ENCODE results near the gene TAX1BP3. TPM values are rescaled to one million over a fixed set of nuclear protein-coding genes. Genes with fewer than 3 reads are reported as not detected.

TAX1BP3 gene
- total RNA-seq, 2 donors from 2014 or later, result 72.9 to 82.7 TPM

DNA sequence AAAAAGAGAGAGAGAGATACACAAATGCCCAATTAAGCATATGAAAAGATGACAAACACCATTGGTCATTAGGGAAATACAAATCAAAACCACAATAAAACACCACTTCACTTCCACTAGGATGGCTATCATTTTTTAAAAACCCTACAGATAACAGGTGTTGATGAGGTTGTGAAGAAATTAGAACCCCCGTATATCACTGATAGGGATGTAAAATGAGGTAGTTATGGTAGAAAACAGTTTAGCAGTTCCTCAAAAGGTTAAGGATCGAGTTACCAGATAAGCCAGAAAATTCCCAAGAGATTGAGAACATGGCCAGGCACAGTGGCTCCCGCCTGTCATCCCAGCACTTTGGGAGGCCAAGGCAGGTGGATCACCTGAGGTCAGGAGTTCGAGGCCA, 24.8 kb upstream of the TAX1BP3 start:
- intact Hi-C loops (cut with DNase I), result no loop called here
- no peaks in the 10 kb centered on the region for H3K9me3 ChIP-seq
- H3K4me1 ChIP-seq, result peaks cover 15% of the 10 kb centered on the region
- DNase-seq (no peak), ATAC-seq (no peak)
- H3K36me3 ChIP-seq (replicated peaks in 1 of 2; ENCODE audit: insufficient read depth in 1 of 2, low read depth in 2 of 2), result no peaks in the 10 kb centered on the region
- H3K4me3 ChIP-seq, result no peak overlapping the region
- H3K27ac ChIP-seq, result no peak overlapping the region
- WGBS, 2 donors, result 38 to 41% methylated on average over 4 of the region's 4 CpGs
- H3K27me3 ChIP-seq, result peaks cover 0 to 4% of the 10 kb centered on the region in 2 donors
- TF ChIP-seq POLR2A (IDR thresholded peaks at IDR 0.05), result no peak
- TF ChIP-seq, protein P1, sequence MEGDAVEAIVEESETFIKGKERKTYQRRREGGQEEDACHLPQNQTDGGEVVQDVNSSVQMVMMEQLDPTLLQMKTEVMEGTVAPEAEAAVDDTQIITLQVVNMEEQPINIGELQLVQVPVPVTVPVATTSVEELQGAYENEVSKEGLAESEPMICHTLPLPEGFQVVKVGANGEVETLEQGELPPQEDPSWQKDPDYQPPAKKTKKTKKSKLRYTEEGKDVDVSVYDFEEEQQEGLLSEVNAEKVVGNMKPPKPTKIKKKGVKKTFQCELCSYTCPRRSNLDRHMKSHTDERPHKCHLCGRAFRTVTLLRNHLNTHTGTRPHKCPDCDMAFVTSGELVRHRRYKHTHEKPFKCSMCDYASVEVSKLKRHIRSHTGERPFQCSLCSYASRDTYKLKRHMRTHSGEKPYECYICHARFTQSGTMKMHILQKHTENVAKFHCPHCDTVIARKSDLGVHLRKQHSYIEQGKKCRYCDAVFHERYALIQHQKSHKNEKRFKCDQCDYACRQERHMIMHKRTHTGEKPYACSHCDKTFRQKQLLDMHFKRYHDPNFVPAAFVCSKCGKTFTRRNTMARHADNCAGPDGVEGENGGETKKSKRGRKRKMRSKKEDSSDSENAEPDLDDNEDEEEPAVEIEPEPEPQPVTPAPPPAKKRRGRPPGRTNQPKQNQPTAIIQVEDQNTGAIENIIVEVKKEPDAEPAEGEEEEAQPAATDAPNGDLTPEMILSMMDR (IDR thresholded peaks at IDR 0.05), result no peak

DNA sequence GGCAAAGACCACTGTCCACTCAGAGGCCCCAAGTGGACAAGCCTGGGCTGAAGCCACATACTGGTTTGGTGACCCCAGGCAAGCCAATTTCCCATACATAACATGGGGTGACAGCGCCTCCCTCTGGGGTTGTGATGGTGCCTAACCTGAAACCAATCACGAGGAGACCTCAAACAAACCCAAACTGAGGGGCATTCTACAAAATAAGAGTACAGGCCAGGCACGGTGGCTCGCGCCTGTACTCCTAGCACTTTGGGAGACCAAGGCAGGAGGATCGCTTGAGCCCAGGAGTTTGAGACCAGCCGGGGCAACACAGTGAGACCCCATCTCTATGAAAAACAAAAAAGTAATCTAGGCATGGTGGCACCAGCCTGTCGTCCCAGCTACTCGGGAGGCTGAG, 24.0 kb upstream of the TAX1BP3 start:
- Histone ChIP-seq H3K27ac (no peak overlapping the region), H3K4me1 (peaks cover 15% of the 10 kb centered on the region), H3K36me3 (replicated peaks in 1 of 2; ENCODE audit: insufficient read depth in 1 of 2, low read depth in 2 of 2) (no peaks in the 10 kb centered on the region), H3K4me3 (no peak overlapping the region), H3K27me3 (peaks cover 0 to 4% of the 10 kb centered on the region in 2 donors), H3K9me3 (no peaks in the 10 kb centered on the region)
- TF ChIP-seq, protein P1 (IDR thresholded peaks at IDR 0.05), result no peak
- TF ChIP-seq POLR2A (IDR thresholded peaks at IDR 0.05), result no peak
- ATAC-seq, result no peak
- intact Hi-C loops (cut with DNase I), result no loop called here
- WGBS, 2 donors, result 74 to 76% methylated on average over 9 of the region's 9 CpGs
- DNase-seq, result no peak

DNA sequence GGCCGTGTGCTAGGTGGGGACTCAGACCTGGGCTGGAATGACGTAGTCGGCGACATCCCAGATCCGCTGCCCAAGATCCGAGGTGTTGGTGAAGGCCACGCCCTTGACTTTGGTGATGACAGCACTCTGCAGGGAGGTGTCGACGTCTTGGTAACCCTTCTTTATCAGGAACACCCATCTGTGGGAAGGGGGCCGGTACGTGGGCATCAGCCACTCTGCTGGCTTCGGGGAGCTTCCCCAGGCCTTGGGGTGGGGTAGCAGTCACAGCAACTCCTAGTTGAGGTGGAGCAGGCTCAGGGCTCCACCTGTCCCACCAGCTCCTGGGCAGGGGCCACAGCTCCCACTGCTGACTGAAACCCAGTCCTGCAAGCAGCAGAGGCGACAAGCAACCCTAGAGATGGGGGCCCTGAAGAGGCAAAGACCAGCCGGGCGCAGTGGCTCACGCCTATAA, 23.3 kb upstream of the TAX1BP3 start:
- no peak overlapping the region for H3K4me3 ChIP-seq
- WGBS, 2 donors, result 69% methylated on average over 14 of the region's 16 CpGs; no CpG with 5 or more reads in 1 of the 2 donors
- no peak overlapping the region for H3K27ac ChIP-seq
- H3K27me3 ChIP-seq, result peaks cover 0 to 4% of the 10 kb centered on the region in 2 donors
- peaks cover 15% of the 10 kb centered on the region for H3K4me1 ChIP-seq
- intact Hi-C loops (cut with DNase I), result no loop called here
- ATAC-seq (no peak), DNase-seq (no peak)
- H3K9me3 ChIP-seq, result no peaks in the 10 kb centered on the region
- H3K36me3 ChIP-seq (replicated peaks in 1 of 2; ENCODE audit: insufficient read depth in 1 of 2, low read depth in 2 of 2), result no peaks in the 10 kb centered on the region
- TF ChIP-seq, protein P1 (IDR thresholded peaks at IDR 0.05), result no peak
- TF ChIP-seq POLR2A (IDR thresholded peaks at IDR 0.05), result no peak

DNA sequence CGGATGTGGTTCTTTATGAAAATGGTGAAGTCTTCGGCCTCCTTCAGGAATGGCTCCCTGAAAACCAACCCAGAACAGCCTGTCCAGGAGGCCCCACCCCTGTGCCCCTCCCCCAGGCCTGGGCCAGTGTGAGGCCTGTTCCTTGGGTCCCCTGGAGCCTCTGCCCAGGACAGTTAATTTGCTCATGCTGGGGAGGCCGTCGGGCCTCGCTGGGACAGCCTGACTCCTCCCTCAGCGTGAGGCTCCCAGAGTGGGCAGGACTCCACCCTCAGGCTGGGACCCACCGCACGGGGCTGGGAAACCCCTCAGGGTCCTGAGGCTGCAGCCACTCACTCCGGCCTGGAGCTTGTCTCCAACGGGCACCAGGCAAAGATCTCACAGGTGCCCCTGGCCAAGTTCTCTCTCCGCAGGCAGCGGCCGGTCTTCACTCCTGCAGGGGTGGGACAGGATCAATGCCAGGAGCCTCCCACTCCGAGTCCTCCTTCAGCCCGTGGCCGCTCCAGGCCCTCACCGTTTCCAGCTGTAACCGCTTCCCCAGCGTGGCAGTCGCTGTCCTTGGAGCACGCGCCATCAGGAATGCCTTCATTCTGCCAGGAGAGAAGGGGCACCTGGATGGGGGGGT, 21.8 kb upstream of the TAX1BP3 start:
- H3K4me1 ChIP-seq, result peaks cover 4% of the 10 kb centered on the region
- no peaks in the 10 kb centered on the region for H3K9me3 ChIP-seq
- H3K4me3 ChIP-seq, result no peak overlapping the region
- DNase-seq (no peak), ATAC-seq (no peak)
- 69 to 100% methylated on average over 1 to 20 of the region's 22 CpGs for WGBS, 2 donors
- intact Hi-C loops (cut with DNase I), result no loop called here
- H3K36me3 ChIP-seq (replicated peaks in 1 of 2; ENCODE audit: insufficient read depth in 1 of 2, low read depth in 2 of 2), result no peaks in the 10 kb centered on the region
- H3K27ac ChIP-seq, result no peak overlapping the region
- peaks cover 0 to 5% of the 10 kb centered on the region in 2 donors for H3K27me3 ChIP-seq
- no peak for TF ChIP-seq POLR2A (IDR thresholded peaks at IDR 0.05)
- TF ChIP-seq, protein P1 (IDR thresholded peaks at IDR 0.05), result no peak

All from body of pancreas (tissue), 4 donors.